ENCODE results near the gene BAG5.
"Not testable (repeated sequence)": the region's sequence is repeated elsewhere in the genome, so short reads cannot be mapped to it uniquely, and the experiment has no call there.

BAG5 gene, protein sequence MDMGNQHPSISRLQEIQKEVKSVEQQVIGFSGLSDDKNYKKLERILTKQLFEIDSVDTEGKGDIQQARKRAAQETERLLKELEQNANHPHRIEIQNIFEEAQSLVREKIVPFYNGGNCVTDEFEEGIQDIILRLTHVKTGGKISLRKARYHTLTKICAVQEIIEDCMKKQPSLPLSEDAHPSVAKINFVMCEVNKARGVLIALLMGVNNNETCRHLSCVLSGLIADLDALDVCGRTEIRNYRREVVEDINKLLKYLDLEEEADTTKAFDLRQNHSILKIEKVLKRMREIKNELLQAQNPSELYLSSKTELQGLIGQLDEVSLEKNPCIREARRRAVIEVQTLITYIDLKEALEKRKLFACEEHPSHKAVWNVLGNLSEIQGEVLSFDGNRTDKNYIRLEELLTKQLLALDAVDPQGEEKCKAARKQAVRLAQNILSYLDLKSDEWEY

GRCh38 chr14:103562429-103563225 is at the start of gene BAG5, which contains the start of gene COA8:
TSS of gene BAG5 (minus strand) at chr14:103562657. CDS start at chr14:103561164, 1,493 bp downstream.
TSS of gene COA8 (plus strand) at chr14:103562960. CDS start at chr14:103563002, 42 bp downstream.
- peak; percentile 74 for DNase-seq

- no peak for DNase-seq
Measured at GRCh38 chr14:103611215-103611614, 48.8 kb upstream of the BAG5 start.

GRCh38 chr14:103609081-103609480 is 46.6 kb upstream of the BAG5 start:
- DNase-seq: not testable (repeated sequence)

GRCh38 chr14:103607822-103608221 is 45.4 kb upstream of the BAG5 start:
- no peak for DNase-seq

- DNase-seq: no peak
Measured at GRCh38 chr14:103606963-103607668, 44.7 kb upstream of the BAG5 start.

DNA sequence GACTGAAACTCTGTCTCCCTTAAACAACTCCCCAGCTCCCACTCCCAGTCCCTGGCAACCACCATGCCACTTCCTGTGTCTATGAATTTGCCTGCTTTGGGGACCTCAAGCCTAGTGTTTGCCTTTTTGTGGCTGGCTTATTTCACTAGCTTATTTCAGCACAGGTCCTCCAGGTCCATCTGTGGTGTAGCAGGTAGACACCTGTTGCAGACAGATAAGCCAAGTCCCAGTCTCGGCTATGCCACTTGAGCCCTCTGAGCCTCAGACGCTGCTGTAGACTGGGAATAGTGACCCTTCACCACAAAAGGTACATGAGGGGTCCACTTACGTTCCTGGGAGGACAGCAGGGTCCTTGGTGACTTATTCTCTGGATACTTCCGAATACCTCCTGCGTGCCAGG is 42.2 kb upstream of the BAG5 start:
- no peak for DNase-seq

- no peak for DNase-seq
Measured at GRCh38 chr14:103600503-103600902, 38.0 kb upstream of the BAG5 start.

DNA sequence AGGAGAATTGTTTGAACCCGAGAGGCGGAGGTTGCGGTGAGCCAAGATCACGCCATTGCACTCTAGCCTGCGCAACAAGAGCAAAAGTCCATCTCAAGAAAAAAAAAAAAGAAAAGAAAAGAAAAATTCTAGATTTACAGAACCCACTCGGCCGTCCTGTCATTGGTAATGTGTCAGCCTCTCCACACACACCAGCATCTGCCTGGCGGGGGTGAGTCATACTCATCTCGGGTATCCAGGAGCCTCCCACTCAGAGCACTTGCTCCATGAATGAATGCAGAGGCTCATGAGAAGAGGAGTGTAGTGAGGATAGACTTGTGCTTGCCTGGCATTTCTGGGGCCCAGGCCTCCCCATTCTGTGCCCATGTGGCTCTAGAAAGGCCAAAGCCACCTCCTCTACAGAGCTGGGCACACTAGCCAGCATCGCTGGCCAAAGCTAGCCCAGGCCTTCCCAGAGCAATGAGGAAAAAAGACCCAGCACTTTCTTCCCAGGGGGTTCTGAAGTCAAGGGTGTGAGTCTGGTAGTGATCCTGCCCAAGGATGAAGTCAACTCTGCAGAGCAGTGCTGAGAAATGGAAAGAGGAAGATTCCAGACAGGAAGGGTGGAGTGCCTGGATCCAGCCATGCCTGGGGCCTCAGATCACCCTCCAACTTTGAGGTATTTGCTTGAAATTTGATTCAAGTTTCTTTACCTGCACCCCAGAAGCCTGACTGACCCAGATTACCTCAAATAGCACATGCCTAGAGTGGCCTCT is 35.3 kb upstream of the BAG5 start:
- DNase-seq: no peak

GRCh38 chr14:103594265-103594664 is 31.8 kb upstream of the BAG5 start:
- peak; percentile 81 for DNase-seq

GRCh38 chr14:103593577-103593976 is 31.1 kb upstream of the BAG5 start:
- no peak for DNase-seq

DNA sequence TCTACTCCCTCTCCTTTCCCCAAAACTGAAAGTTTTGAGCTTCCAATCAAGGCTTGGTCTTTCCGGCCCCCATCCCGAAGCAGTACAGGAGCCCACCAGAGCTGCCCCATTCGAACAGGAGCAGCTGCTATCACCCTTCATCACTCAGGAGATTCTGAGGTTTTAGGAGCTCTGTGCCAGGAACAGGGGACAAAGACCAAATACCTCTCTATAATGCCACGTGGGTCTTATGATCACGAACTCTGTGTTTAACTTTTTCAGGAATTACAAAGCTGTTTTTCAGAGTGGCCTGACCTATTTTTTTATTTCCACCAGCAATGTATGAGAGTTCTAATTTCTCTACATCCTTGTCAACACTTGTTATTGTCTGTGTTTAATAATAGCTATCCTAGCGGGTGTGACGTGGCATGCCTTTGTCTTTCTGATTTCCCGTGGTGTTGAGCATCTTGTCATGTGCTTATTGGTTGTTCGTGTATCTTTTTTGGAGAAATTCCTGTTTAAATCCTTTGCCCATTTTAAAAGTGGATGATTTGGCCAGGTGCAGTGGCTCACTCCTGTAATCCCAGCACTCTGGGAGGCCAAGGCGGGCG is 22.0 kb upstream of the BAG5 start:
- no peak for DNase-seq

- DNase-seq: no peak
Measured at GRCh38 chr14:103581954-103582703, 19.7 kb upstream of the BAG5 start.

DNA sequence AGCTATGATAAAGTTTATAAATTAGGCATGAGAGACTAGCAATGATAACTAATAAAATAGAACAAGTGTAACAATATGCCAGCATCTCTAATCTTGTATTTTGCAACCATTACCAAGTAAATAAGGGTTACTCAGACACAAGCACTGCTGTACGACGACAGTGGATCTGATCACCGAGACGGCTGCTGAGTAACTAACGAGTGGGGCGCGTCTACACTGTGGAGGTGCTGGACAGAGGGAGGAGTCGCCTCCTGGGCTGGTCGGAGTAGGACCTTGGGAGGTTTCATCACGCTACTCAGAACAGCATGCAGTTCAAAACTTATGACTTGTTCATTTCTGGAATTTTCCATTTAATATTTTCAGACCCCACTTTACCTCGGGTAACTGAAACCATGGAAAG is 18.7 kb upstream of the BAG5 start:
- DNase-seq: no peak

- no peak for DNase-seq
Measured at GRCh38 chr14:103578401-103579075, 16.1 kb upstream of the BAG5 start.

GRCh38 chr14:103576371-103577024 is 14.0 kb upstream of the BAG5 start:
- peak; percentile 35 for DNase-seq

- DNase-seq: no peak
Measured at GRCh38 chr14:103574707-103575285, 12.3 kb upstream of the BAG5 start.

DNA sequence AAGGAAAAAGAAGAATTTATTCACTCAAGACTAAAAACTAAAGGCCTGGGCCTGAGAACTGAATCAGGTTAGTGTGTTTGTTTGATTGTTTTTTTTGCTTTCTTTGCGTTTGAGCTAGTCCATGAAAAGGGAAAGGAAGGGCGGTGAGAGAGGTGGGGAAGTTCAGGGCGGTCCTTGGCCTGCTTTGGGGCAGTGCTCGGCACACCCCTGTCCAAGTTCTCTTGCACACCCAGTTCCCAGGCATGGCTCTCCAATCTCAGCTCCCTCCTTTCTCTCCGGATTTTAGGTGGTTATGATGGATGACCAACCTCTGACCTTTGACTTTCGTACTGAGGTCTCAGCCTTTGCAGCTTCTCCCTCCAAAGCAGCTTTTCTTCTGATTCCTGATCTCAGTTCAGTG is 11.6 kb upstream of the BAG5 start:
- no peak for DNase-seq

GRCh38 chr14:103569408-103569807 is 7.0 kb upstream of the BAG5 start:
- DNase-seq: no peak

GRCh38 chr14:103568952-103569351 is 6.5 kb upstream of the BAG5 start:
- DNase-seq: no peak

All from NCI-H1048 (cell line).